AG10803 (cell line): ENCODE data around the gene PARD3.

ENCODE experiments used
- DNase-seq: peaks from one replicate; pipeline ENCODE4 v3.0.0; 2010; ENCODE audit warnings: low read depth
- H3K4me3 ChIP-seq: 2 replicates; pipeline ENCODE4 v1.5.1; 2011; ENCODE audit warnings: mild to moderate bottlenecking, low read length, control low read depth
- CTCF ChIP-seq: conservative IDR thresholded peaks from 2 replicates; pipeline ENCODE4 v1.5.1; 2011; ENCODE audit warnings: mild to moderate bottlenecking, low read length, control low read depth, inconsistent platforms

PARD3 gene

DNA sequence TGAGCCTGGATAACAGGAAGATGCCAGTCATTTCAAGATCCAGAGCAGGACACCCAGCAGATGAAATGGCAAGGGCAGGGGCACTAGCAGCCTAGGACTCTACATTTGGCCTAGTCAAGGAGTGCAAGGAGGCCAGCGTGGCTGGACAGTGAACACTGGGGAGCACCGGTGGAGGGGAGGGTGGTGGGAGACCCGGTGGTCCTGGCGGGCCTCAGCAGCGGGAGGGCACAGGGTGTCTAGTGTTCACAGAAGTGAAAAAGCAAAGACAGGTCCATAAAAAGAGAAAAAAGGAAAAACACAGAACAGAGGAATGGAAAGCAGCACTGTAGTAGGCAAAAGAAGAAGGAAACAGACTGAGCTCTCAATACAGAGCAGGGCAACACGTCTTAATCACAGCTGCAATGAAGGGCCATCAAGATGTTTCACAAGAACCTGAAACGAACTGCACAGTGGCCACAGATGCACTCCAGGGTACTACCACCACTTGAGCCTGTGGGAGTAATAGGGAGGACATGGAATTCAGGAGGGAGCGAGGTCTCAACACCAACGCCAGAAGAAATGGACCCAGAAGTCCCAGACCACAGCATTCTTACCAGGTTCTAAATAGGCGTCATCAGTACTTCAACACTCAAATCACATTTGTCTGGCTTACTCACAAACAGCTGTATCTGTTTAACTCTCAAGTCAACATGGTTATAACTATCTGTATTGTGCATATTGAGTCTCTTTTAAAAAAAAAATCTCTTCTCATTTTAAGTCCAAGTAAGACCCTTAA, 573.7 kb downstream of the PARD3 start:
- no peak overlapping the region for H3K4me3 ChIP-seq
- DNase-seq = peak; percentile 74
- TF ChIP-seq CTCF = no peak

- peak; percentile 27 for DNase-seq
- H3K4me3 ChIP-seq = no peak overlapping the region
- TF ChIP-seq CTCF = no peak
Observed at GRCh38 chr10:34240039-34240438, 575.1 kb downstream of the PARD3 start.

DNA sequence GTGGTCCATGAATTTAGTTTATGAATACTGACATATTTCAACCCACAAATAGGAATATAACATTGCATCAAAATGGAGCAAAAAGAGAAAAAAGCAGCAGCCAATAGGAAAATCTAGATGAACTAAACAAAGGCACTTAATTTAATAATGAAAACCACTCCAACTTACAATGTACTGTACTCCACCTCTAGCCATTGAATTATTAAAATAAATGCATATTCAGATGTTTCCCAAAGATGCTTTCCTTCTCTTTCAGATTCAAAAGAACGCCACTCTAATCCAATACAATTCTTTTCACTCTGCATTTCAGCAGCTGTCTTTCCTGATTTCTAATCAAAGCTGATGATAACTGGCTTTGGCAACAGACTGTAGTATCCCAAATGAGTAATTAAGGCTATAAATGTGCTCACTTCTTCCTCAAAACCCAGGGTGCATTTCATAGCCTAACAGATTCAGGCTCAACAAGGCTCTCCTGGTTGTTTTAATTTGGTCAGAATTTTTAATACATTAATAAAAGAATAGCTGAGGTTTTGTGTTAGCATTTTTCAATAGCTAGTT, 577.1 kb downstream of the PARD3 start:
- DNase-seq = no peak
- no peak for TF ChIP-seq CTCF
- H3K4me3 ChIP-seq = no peak overlapping the region

DNA sequence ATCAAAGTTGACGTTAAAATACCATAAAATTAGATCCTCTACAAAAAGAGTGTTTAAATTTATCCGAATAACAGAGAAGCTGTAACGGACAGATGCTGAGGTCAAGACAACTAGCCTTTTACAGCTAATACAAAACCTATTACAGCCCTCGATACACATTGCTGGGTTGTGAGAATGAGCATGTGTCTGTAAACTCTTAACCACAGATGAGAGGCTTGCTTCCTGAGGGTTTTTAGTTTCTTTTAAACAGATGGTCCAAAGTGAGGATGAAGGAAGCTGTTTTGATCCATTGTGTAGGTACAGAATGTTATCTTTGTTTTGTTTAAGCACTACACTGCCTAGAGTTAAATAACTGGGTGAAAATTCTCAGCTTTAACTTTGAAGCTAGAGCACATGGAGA, 578.2 kb downstream of the PARD3 start:
- TF ChIP-seq CTCF = no peak
- no peak for DNase-seq
- H3K4me3 ChIP-seq = no peak overlapping the region

GRCh38 chr10:34235164-34235832, 579.8 kb downstream of the PARD3 start:
- peak; percentile 4 for DNase-seq
- no peak for TF ChIP-seq CTCF
- no peak overlapping the region for H3K4me3 ChIP-seq

DNA sequence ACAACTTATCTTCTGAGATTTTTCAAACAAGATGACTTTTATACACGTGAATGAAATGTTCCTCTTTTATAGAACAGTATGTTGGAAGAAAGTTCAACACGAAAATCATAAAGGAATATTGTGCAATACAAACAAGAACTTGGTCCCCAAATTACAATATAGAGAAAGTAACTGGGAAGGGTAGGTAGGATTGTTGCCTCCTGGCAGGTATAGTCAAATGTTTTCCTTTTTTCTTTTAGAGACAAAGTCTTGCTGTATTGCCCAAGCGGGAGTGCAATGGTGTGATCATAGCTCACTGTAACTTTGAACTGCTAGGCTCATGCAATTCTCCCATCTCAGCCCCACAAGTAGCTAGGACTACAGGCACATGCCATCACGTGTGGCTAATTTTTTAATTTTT, 582.6 kb downstream of the PARD3 start:
- TF ChIP-seq CTCF = no peak
- no peak overlapping the region for H3K4me3 ChIP-seq
- DNase-seq = no peak
